ENCODE data around the gene TMEM97. TPM values are rescaled to one million over a fixed set of nuclear protein-coding genes. Genes with fewer than 3 reads are reported as not detected.

Gene TMEM97
- total RNA-seq, 1 donor from 2014 or later: 16.1 TPM

DNA sequence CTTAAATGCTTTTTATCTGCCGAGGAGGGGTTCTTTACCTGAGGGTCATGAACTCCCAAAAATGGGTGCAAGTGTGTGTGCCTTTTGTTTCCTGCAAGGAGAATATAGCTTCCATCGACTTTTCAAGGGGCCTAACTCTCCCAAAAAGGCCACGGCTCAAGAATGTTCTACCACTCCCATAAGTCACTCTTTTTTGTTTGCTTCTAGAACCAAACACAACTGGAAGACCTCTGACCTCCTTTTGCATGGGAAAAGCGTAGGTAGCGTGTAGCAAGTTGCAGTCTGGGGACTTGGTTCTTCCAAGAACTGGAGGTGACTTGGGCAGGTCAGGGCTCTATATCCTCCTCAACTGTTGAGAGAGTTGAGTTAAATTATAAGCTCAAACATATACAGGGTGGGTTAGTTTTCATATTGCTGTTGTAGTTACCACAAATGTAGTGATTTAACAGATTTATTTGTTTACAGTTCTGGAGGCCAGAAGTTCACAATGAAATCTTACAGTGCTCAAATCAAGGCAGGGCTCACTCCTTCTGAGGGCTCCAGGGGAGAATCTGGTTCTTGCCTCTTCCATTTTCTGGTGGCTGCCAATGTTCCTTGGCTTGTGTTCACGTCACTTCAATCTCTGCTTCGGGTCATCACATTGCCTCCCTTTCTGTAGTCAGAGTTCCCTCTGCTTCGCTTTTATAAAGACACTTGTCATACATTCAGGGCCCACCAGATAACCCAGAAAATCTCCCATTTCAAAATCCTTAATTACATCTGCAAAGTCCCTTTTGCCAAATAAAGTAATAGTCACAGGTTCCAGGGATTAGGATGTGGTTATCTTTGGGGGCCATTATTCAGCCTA, 1.4 kb downstream of the TMEM97 start:
- ATAC-seq (ENCODE audit: low read depth): no peak
- no peak for TF ChIP-seq CTCF (IDR thresholded peaks at IDR 0.05)
- intact Hi-C loops (cut with micrococcal nuclease): no loop called here
- CTCF ChIA-PET: no interaction called here
- DNase-seq: no peak
- Mint-ChIP-seq H3K4me1 (peaks cover 26% of the 10 kb centered on the region), H3K36me3 (ENCODE audit: low read depth) (peaks cover 3% of the 10 kb centered on the region), H3K27ac (no peak overlapping the region), H3K27me3 (no peaks in the 10 kb centered on the region), H3K9me3 (no peaks in the 10 kb centered on the region), H3K4me3 (peak overlapping the region; percentile 90)
- POLR2A ChIA-PET: interaction anchor here (2.8 kb wide), 1 partner anchor 15 kb away, joined by 20 read pairs; the partner anchor contains the start of genes IFT20 and TNFAIP1

- Mint-ChIP-seq H3K27me3 (no peaks in the 10 kb centered on the region), H3K4me1 (peaks cover 12% of the 10 kb centered on the region), H3K36me3 (ENCODE audit: low read depth) (peaks cover 35% of the 10 kb centered on the region), H3K9me3 (no peaks in the 10 kb centered on the region), H3K4me3 (no peak overlapping the region), H3K27ac (no peak overlapping the region)
- no peak for TF ChIP-seq CTCF (IDR thresholded peaks at IDR 0.05)
- DNase-seq (no peak), ATAC-seq (ENCODE audit: low read depth) (no peak)
- intact Hi-C loops (cut with micrococcal nuclease): no loop called here
- CTCF ChIA-PET: no interaction called here
- POLR2A ChIA-PET: no interaction called here
These were observed 5.3 kb downstream of the TMEM97 start for GRCh38 chr17:28324267-28324745.

- Mint-ChIP-seq H3K36me3 (ENCODE audit: low read depth) (peaks cover 36% of the 10 kb centered on the region), H3K27ac (no peak overlapping the region), H3K4me1 (peaks cover 8% of the 10 kb centered on the region), H3K9me3 (no peaks in the 10 kb centered on the region), H3K27me3 (no peaks in the 10 kb centered on the region), H3K4me3 (no peak overlapping the region)
- DNase-seq (no peak), ATAC-seq (ENCODE audit: low read depth) (no peak)
- intact Hi-C loops (cut with micrococcal nuclease): no loop called here
- ChIA-PET POLR2A (no interaction called here), CTCF (no interaction called here)
- no peak for TF ChIP-seq CTCF (IDR thresholded peaks at IDR 0.05)
These were observed 5.8 kb downstream of the TMEM97 start for GRCh38 chr17:28324781-28325180.

DNA sequence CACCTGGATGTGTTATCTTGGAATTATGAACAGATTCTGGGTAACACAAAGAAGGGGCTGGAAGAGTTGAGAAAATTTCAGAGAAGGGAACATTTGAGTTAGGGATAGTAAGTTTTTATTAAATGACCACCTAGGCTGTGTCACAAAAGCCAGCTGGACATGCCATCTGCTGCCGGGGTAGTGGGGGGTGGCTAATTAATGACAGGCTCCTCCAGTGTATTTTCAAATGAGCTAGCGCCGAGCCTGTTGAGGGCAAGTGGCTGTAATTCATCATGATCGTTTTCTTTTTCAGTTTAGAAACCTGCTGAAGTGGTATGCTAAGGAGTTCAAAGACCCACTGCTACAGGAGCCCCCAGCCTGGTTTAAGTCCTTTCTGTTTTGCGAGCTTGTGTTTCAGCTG, 6.2 kb downstream of the TMEM97 start:
- CTCF ChIA-PET: no interaction called here
- intact Hi-C loops (cut with micrococcal nuclease): no loop called here
- H3K4me3 Mint-ChIP-seq: no peak overlapping the region
- H3K4me1 Mint-ChIP-seq: peaks cover 3% of the 10 kb centered on the region
- H3K27me3 Mint-ChIP-seq: no peaks in the 10 kb centered on the region
- DNase-seq: no peak
- H3K9me3 Mint-ChIP-seq: no peaks in the 10 kb centered on the region
- no peak for TF ChIP-seq CTCF (IDR thresholded peaks at IDR 0.05)
- peaks cover 36% of the 10 kb centered on the region for H3K36me3 Mint-ChIP-seq (ENCODE audit: low read depth)
- no peak overlapping the region for H3K27ac Mint-ChIP-seq
- POLR2A ChIA-PET: no interaction called here
- no peak for ATAC-seq (ENCODE audit: low read depth)

DNA sequence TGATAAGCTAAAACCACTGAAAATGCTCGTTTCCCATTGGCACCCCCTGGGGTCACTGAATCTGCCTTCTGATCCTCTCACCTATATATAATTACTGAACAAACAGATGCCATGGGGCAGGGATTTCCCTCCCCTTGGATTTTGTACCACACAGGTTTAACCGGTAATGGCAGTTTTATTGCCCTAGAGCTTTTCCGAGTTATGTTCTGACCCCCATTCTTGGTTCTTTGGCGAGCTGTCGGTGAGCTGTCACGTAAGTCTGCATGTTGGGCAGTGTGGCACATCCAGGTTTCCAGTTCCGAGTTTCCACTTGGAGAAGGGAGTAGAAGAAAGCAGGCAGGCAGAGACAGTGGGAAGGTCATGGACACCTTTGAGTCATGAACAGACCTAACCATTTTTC, 7.1 kb downstream of the TMEM97 start:
- Mint-ChIP-seq H3K4me1 (peaks cover 1% of the 10 kb centered on the region), H3K4me3 (no peak overlapping the region), H3K27me3 (no peaks in the 10 kb centered on the region), H3K36me3 (ENCODE audit: low read depth) (peaks cover 45% of the 10 kb centered on the region), H3K9me3 (no peaks in the 10 kb centered on the region), H3K27ac (no peak overlapping the region)
- no peak for TF ChIP-seq CTCF (IDR thresholded peaks at IDR 0.05)
- DNase-seq (no peak), ATAC-seq (ENCODE audit: low read depth) (no peak)
- ChIA-PET CTCF (no interaction called here), POLR2A (no interaction called here)
- intact Hi-C loops (cut with micrococcal nuclease): no loop called here

All from activated B cell treated with CpG ODN at 0.5 μM for 24 hours (primary cell).